GM23338 (cell line): ENCODE measurements around the gene CERS3.

ENCODE experiments used
- CTCF ChIP-seq, 2 experiments: fragments of 200-600 bp in 1 of 2; sonication (generic) in 1 of 2; conservative IDR thresholded peaks; 2 replicates each; pipeline versions ENCODE4 v1.5.1 to v1.6.1; 2016 to 2017; ENCODE audit warnings: antibody characterized with exemption in 2 of 2, low read depth in 2 of 2, mild to moderate bottlenecking in 2 of 2, moderate library complexity in 1 of 2
- EZH2 ChIP-seq: fragments of 200-600 bp; sonication (generic); IDR thresholded peaks from one replicate; pipeline ENCODE4 v1.8.0; 2017; ENCODE audit warnings: antibody characterized with exemption, mild to moderate bottlenecking, low read depth; ENCODE audit not compliant: unreplicated experiment
- POLR2AphosphoS5 ChIP-seq: IDR thresholded peaks from 2 replicates; pipeline ENCODE4 v1.6.1; 2016; ENCODE audit warnings: antibody characterized with exemption, low read depth

GRCh38 chr15:100484443-100484842, 44.3 kb downstream of the CERS3 start:
- TF ChIP-seq CTCF (conservative IDR thresholded peaks at IDR 0.05; ENCODE audit: low read depth in 2 of 2) (no peak), EZH2 (no peak), POLR2AphosphoS5 (no peak)
